ENCODE data around the gene CENPV.

CENPV gene

DNA sequence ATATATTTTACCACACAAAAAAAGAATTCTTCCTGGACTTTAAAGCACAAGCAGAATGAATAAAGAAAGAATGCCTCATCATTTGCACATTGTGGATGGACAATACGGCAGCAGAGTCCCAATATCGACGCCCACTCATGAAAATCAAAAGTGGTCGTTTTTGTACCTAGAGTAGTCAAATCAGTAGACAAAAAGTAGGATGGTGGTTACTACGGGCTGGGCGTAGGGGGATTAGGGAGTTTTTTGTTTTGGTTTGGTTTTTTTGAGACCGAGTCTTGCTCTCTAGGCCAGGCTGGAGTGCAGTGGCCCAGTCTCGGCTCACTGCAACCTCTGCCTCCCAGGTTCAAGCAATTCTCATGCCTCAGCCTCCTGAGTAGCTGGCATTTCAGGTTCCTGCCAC, 8.6 kb upstream of the CENPV start:
- no peak for DNase-seq (ENCODE audit: low read depth)

DNA sequence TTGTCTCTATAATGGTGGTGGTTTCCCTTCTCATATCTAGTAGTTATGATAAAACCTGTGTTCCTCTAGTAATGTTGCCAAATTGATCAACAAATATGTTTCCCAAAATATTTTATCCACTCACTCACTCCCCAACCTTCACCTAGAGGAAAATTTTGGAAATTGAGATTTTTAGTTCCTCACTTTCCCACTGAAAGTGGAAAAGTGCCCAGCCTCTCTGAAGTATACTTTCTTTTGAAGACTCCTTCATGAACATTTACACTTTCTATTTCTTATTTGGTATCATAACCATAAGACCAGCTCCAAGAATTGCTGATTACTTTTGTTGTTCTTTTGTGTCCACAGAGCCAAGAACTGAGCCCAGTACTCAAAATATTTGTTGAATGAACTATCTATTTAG, 5.1 kb upstream of the CENPV start:
- no peak for DNase-seq (ENCODE audit: low read depth)

GRCh38 chr17:16354585-16354984, 1.3 kb upstream of the CENPV start:
- DNase-seq (ENCODE audit: low read depth), result no peak

DNA sequence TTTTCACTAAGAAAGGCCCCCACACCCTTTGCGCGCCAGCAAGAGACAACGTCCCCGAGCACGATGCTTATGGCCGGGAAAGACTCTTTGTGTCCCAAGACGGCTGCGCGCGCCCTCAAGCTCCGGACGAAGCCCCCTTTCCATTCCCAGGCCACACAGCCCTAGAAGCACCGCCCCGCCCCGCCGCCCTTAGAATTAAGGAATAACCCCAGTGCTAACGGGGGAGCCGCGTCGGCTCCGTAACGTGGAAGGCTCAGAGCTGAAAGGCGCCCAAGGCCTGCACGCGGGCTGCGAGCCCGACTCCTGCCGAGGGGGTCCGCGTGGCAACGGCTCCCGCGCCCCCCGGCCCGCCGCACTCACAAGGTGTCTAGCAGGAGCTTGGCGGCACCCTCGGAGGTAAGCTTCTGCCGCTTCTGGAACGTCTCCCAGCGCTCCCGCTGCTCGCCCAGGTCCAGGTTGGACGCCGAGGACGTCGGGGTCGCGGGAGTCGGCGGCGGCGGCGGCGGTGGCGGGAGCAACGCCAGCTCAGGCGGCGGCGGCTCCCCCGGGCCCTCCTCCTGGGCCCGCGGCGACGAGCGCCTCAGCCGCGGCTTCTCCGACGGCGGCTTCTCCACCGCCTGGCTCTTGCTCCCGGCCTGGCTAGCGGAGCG, 477 bp downstream of the CENPV start:
- peak; percentile 58 for DNase-seq (ENCODE audit: low read depth)

DNA sequence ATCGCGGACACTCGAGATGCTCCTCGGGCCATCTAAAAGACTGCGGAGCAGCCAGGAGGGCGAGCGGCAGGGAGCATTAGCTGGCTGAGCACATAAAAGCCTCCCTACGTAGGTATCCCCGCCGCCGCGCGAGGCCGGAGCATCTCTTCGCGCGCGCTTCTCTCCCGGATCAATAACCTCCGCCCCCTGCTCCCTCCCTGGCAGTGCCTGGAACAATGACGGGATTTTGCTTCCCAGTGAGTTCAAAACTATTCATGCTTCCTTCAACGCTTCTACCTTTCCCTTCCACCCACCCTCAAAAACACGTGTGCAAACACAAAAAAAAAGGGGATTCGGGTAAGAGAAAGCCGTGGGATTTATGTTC, 984 bp downstream of the CENPV start:
- peak; percentile 78 for DNase-seq (ENCODE audit: low read depth)

DNA sequence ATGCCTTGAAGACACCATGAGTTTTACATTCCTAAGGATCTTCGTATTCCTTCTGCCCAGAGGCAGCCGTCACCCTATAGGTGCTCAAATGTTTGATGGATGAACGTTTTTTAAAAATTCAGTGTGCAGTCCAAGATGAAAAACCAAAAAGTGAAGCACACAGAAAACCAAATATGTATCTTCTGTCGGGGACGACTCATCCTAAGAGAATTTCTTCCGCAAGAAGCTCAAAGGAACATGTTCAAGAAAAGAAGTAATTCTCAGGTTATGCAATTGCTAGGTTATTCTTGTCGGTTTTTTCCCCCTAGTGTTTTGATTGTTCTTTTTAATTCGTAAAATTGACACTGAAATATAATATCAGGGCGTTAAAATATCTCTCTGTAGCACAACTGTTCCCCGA, 1.4 kb downstream of the CENPV start:
- peak; percentile 62 for DNase-seq (ENCODE audit: low read depth)

- no peak for DNase-seq (ENCODE audit: low read depth)
Measured at GRCh38 chr17:16349431-16349830, 3.8 kb downstream of the CENPV start.

GRCh38 chr17:16348586-16348985, 4.7 kb downstream of the CENPV start:
- no peak for DNase-seq (ENCODE audit: low read depth)

- DNase-seq (ENCODE audit: low read depth), result no peak
Measured at GRCh38 chr17:16346721-16347271, 6.5 kb downstream of the CENPV start.

GRCh38 chr17:16345565-16345964, 7.7 kb downstream of the CENPV start:
- no peak for DNase-seq (ENCODE audit: low read depth)

DNA sequence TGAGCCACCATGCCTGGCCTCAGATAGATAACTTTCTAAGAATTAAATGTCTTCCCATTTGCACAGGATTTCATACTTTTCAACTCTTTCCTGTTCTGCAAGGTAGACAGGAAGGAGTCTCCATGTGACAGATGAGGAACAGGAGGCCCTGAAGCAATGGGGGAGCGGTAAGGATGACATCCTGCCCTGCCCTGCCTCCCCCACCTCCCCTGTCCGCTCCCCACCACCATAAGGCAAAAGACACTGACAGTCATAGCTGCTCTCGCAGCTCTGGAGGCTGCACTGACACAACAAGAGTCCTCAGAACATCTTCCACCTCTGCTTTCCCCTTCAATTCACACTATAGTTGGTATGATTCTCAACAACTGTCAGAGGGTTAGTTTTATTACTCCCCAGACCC, 9.7 kb downstream of the CENPV start:
- no peak for DNase-seq (ENCODE audit: low read depth)

DNA sequence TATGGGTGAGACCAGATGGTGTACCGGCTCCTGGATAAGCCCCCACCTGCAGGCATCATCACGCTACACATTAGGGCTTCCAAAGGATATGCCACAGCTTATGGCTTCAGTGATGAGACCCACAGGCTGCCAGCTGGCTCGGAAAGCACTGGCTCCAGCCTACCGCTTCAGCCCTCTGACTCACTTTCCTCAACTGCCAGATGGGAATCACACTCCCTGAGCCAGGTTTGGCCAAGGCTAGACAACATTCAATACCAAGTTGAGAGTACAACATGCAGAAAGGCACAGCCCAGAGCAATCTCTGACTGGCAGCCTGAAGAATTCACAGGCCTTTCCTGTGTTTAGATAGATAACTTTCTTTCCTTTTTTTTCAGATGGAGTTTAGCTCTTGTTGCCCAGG, 10.3 kb downstream of the CENPV start:
- DNase-seq (ENCODE audit: low read depth), result peak; percentile 63

- no peak for DNase-seq (ENCODE audit: low read depth)
Measured at GRCh38 chr17:16339959-16340358, 13.3 kb downstream of the CENPV start.

- DNase-seq (ENCODE audit: low read depth), result no peak
Measured at GRCh38 chr17:16339402-16339801, 13.9 kb downstream of the CENPV start.

DNA sequence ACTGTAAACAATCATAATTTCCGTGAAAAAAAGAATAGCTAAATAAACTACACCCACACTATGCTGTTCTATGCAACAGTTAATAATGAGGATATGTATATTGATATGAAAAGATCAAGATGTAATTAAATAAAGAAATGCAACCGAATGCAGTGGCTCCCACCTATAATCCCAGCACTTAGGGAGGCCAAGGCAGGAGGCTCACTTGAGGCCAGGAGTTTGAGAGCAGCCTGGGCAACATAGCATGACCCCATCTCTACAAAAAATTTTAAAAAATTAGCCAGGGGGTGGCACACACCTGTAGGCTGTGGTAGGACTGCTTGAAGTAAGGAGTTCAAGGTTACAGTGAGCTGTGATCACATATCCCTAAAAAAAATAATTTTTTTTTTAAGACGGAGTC, 14.9 kb downstream of the CENPV start:
- no peak for DNase-seq (ENCODE audit: low read depth)

- DNase-seq (ENCODE audit: low read depth), result peak; percentile 58
Measured at GRCh38 chr17:16329519-16330271, 23.6 kb downstream of the CENPV start.

DNA sequence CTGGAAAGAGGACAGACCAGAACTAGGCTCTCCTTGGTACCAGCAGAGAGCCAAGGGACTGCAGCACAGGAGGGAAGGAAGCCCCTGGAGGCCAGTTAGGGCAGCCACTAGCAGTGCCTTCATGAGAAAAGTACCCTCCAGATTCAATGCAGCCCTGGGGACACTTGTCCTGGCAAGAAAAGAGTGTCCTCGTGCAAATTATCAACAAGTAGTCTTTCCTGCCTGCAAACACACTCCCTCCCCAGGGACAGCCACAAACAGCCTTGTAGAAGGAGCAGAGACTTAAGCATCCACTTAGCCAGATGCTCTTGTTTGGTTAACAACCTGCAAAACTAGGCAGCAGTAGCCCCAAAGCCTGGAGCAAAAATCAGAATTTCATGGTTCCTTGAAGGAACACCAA, 24.3 kb downstream of the CENPV start:
- peak; percentile 26 for DNase-seq (ENCODE audit: low read depth)

DNA sequence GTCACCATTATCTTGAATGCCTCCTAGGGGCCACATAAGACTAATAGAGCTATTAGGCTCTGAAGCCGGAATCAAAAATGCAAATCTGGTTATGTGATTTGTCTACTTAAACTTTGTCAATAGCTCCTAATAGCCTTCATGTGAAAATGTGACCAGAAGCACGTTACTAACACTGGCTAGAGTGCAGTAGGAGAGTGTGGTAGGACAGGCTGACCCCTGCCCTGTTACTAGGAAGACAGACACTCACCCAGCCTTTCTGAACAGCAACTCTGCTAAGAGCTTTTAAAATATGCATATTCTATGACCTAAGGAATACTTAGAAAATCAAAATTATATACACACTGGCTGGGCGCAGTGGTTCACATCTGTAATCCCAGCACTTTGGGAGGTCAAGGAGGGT, 26.3 kb downstream of the CENPV start:
- DNase-seq (ENCODE audit: low read depth), result no peak

DNA sequence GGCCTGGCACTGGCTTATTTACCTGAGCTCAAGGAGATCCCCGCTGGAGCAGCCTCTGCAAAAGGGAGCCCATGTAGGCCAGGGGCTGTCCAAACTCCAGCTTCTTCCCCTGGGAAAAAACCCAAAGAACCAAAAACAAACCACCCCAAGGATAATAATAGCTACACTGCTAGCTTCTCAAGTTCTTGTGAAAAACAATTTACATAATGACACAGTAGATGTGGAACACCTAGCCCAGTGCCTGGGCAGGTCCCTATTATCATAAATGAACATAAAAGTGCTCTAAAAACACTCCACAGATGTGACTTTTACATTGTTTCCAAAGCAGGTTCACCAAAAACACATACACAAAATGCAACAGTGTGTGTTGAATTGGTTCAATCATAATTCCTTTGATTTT, 27.3 kb downstream of the CENPV start:
- DNase-seq (ENCODE audit: low read depth), result no peak

DNA sequence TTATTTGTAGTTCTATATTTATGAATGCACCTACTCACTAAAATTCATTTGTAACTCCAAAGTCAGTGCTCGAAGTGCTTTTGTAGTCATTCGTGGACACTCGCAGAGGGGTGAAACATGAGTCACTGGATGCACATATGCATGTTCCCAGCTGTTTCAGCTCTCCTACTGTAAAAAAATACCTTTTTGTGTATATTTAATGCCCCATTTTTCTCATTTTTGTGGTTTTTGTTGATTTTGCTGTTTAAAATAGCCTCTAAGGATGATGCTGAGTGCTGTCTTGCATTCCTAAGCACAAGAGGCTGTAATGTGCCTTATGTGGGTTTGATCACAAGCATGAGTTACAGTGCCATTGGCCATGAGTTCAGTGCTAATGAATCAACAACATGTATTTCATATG, 30.6 kb downstream of the CENPV start:
- peak; percentile 83 for DNase-seq (ENCODE audit: low read depth)

DNA sequence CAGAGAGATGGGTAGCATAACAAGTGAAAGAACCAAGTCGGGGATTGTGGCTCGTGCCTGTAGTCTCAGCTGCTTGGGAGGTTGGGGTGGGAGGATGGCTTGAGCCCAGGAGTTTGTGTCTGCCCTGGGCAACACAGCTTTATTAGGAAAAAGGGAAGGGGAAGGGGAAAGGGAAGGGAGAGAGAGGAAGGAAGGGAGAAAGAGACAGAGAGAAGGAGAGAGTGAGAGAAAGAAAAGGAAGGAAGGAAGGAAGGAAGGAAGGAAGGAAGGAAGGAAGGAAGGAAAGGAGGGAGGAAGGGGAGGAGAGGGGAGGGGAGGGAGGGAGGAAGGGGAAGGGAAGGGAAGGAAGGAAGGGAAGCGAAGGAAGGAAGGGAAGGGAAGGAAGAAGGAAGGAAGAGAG, 33.3 kb downstream of the CENPV start:
- no peak for DNase-seq (ENCODE audit: low read depth)

- no peak for DNase-seq (ENCODE audit: low read depth)
Measured at GRCh38 chr17:16314859-16315258, 38.4 kb downstream of the CENPV start.

DNA sequence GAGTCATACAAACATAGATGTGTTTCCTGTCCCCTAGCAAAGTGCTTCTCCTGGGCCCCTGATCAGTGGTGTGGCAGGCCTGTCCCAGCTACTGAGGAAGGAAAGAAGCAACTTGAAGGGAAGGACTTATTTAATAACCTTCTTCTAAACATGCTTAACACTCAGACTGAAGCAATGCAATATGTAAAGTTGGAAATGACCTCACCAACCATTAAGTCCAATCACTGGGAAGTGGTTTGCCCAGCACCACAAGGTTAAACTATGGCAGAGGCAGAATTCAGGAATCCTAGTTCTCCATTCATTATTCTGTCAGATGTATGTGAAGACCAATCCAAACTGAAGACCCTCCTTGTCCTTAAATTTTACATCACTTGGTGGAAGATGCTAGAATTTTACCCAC, 39.1 kb downstream of the CENPV start:
- DNase-seq (ENCODE audit: low read depth), result peak; percentile 25

Measured in ELR (cell line).